HepG2 (cell line): ENCODE measurements around the gene ADAMTS12. TPM values are rescaled to one million over a fixed set of nuclear protein-coding genes. Genes with fewer than 3 reads are reported as not detected.

ENCODE experiments used
- ATAC-seq: fragments of 200-7000 bp; cut with Tn5 transposase; 3 replicates; pipeline ENCODE4 v1.9.1; 2020; ENCODE audit warnings: mild to moderate bottlenecking, moderate library complexity
- BruUV-seq: library from RNA; stranded (reverse); fragments of 400-500 nt; replicated peaks from 2 replicates; lab custom pipeline; 2021; lab: Mats Ljungman, UMichigan
- CTCF ChIA-PET: fragments of 300-600 bp; formaldehyde crosslinking; extraction: SDS; loops from one replicate; lab custom pipeline; 2021; ENCODE audit warnings: low total read pairs, inconsistent platforms, low intra/inter-chr PET ratio; lab: Yijun Ruan, JAX
- POLR2A ChIA-PET: fragments of 350-600 bp; sonication (Branson Sonifier 250); formaldehyde crosslinking; loops from one replicate; lab custom pipeline; 2020; ENCODE audit warnings: antibody characterized with exemption, inconsistent platforms; lab: Yijun Ruan, JAX
- DNase-seq: peaks from one replicate; pipeline ENCODE4 v3.0.0-alpha.2; 2015; ENCODE audit warnings: low spot score
- FAIRE-seq: peaks from 3 replicates; lab custom pipeline; 2011; peaks lifted over from hg19 to GRCh38; lab: Jason Lieb, UNC
- H2AFZ ChIP-seq: one replicate; pipeline ENCODE4 v1.6.1; 2011; ENCODE audit warnings: low read length, inconsistent platforms
- H3K27ac ChIP-seq: fragments of 300-600 bp; 3 replicates; pipeline ENCODE4 v1.8.0; 2011; ENCODE audit warnings: mixed run types, mild to moderate bottlenecking, mixed read lengths, low read length, inconsistent platforms; ENCODE audit not compliant: insufficient read depth; ENCODE audit errors: extremely low read length
- H3K27me3 ChIP-seq, 2 experiments: fragments of 200-600 bp in 1 of 2; 2 replicates in 1 of 2; 3 replicates in 1 of 2; pipeline versions ENCODE4 v1.6.0 to v1.8.0; 2011; ENCODE audit warnings: low read length in 2 of 2, mild to moderate bottlenecking in 2 of 2, moderate library complexity in 2 of 2, inconsistent platforms in 1 of 2; ENCODE audit not compliant: insufficient read depth in 2 of 2, control insufficient read depth in 1 of 2
- H3K36me3 ChIP-seq, 2 experiments: fragments of 200-600 bp in 1 of 2; replicated peaks in 1 of 2; 2 replicates in 1 of 2; 3 replicates in 1 of 2; pipeline versions ENCODE4 v1.5.1 to v1.8.0; 2011; ENCODE audit warnings: low read length in 2 of 2, inconsistent platforms in 1 of 2; ENCODE audit not compliant: insufficient read depth in 2 of 2, control insufficient read depth in 1 of 2
- H3K4me1 ChIP-seq: 2 replicates; pipeline ENCODE4 v1.5.1; 2012; ENCODE audit warnings: low read length, inconsistent platforms; ENCODE audit not compliant: insufficient read depth
- H3K4me2 ChIP-seq: 2 replicates; pipeline ENCODE4 v1.6.0; 2011; ENCODE audit warnings: low read depth, low read length, inconsistent platforms
- H3K4me3 ChIP-seq, 3 experiments: fragments of 200-600 bp in 1 of 3; sonication (generic), shearing (Covaris generic) in 1 of 3; replicated peaks in 1 of 3; 2 replicates each; pipeline ENCODE4 v1.5.1; 2011 to 2016; ENCODE audit warnings: low read length in 3 of 3, inconsistent platforms in 2 of 3, low read depth in 2 of 3, mild to moderate bottlenecking in 2 of 3, control low read depth in 1 of 3, mixed read lengths in 1 of 3; ENCODE audit not compliant: insufficient read depth in 1 of 3
- H3K79me2 ChIP-seq: one replicate; pipeline ENCODE4 v1.6.1; 2011; ENCODE audit warnings: low read length, inconsistent platforms; ENCODE audit not compliant: insufficient read depth
- H3K9ac ChIP-seq: 2 replicates; pipeline ENCODE4 v1.6.0; 2011; ENCODE audit warnings: mild to moderate bottlenecking, low read depth, low read length, inconsistent platforms; ENCODE audit not compliant: insufficient read depth
- H3K9me3 ChIP-seq: 2 replicates; pipeline ENCODE4 v1.5.1; 2012; ENCODE audit warnings: mild to moderate bottlenecking, low read length
- H4K20me1 ChIP-seq: 2 replicates; pipeline ENCODE4 v1.6.0; 2011; ENCODE audit warnings: inconsistent platforms, mild to moderate bottlenecking, low read length, moderate library complexity; ENCODE audit not compliant: insufficient read depth
- DR1 ChIP-seq: sonication (generic); formaldehyde crosslinking; IDR thresholded peaks from 2 replicates; pipeline ENCODE4 v1.8.0; 2021; ENCODE audit warnings: mild to moderate bottlenecking, missing genetic modification reagents, inconsistent platforms
- ETV6 ChIP-seq: sonication (generic); formaldehyde crosslinking; conservative IDR thresholded peaks from 2 replicates; pipeline ENCODE4 v1.4.0; 2020; ENCODE audit warnings: missing genetic modification reagents
- GTF3A ChIP-seq: sonication (generic); formaldehyde crosslinking; conservative IDR thresholded peaks from 2 replicates; pipeline ENCODE4 v1.4.0; 2020; ENCODE audit warnings: mild to moderate bottlenecking, missing genetic modification reagents
- KLF13 ChIP-seq: sonication (generic); formaldehyde crosslinking; IDR thresholded peaks from 2 replicates; pipeline ENCODE4 v1.4.0; 2020; ENCODE audit warnings: mild to moderate bottlenecking, missing genetic modification reagents
- TP53 ChIP-seq: sonication (generic); formaldehyde crosslinking; conservative IDR thresholded peaks from 2 replicates; pipeline ENCODE4 v1.4.0; 2020; ENCODE audit warnings: missing genetic modification reagents
- ZBTB38 ChIP-seq: sonication (generic); formaldehyde crosslinking; IDR thresholded peaks from 2 replicates; pipeline ENCODE4 v1.5.1; 2020; ENCODE audit warnings: mild to moderate bottlenecking, missing genetic modification reagents
- ZFP41 ChIP-seq: sonication (generic); formaldehyde crosslinking; IDR thresholded peaks from 2 replicates; pipeline ENCODE4 v1.4.0; 2020; ENCODE audit warnings: mild to moderate bottlenecking, missing genetic modification reagents, borderline replicate concordance
- ZMYM2 ChIP-seq: sonication (generic); formaldehyde crosslinking; IDR thresholded peaks from 2 replicates; pipeline ENCODE4 v1.8.0; 2022; ENCODE audit warnings: mild to moderate bottlenecking, missing genetic modification reagents
- ZNF274 ChIP-seq: sonication (generic); formaldehyde crosslinking; IDR thresholded peaks from 2 replicates; pipeline ENCODE4 v1.5.1; 2020; ENCODE audit warnings: mild to moderate bottlenecking, missing genetic modification reagents
- ZNF724P ChIP-seq: sonication (generic); formaldehyde crosslinking; IDR thresholded peaks from 2 replicates; pipeline ENCODE4 v1.8.0; 2022; ENCODE audit warnings: missing genetic modification reagents, borderline replicate concordance
- ZNF891 ChIP-seq: sonication (generic); formaldehyde crosslinking; IDR thresholded peaks from 2 replicates; pipeline ENCODE4 v1.5.0; 2020; ENCODE audit warnings: mild to moderate bottlenecking, missing genetic modification reagents
- WGBS: methylation state at CpG from one replicate; pipeline ENCODE4 v1.1.6; 2017; ENCODE audit warnings: low lambda C conversion rate; 5-methylcytosine and 5-hydroxymethylcytosine counted together
- in situ Hi-C: cut with HindIII; loops from 2 replicates; pipeline ENCODE4 v1.10.0; 2017; ENCODE audit warnings: low pct_unique_long_range_greater_than_20kb; ENCODE audit not compliant: extremely low pct_ligation_motif_present
- intact Hi-C: fragments of 100-400 bp; cut with micrococcal nuclease; formaldehyde crosslinking; loops from one replicate; pipeline ENCODE4 v1.10.0; 2022; ENCODE audit not compliant: unreplicated experiment
- polyA plus RNA-seq, 8 experiments: library from polyadenylated mRNA; depleted of rRNA in 3 of 8; stranded (reverse) in 7 of 8; unstranded in 1 of 8; fragments of >200 nt; fragmentation: Illumina TruSeq in 4 of 8; extraction: Trizol in 4 of 8; gene quantifications; 2 replicates each; pipeline versions ENCODE4 v1.2.1 to v1.2.3, GENCODE V29; 2011 to 2016; ENCODE audit warnings: low read depth in 4 of 8, missing spikeins in 1 of 8, mixed read lengths in 1 of 8; ENCODE audit not compliant: insufficient read depth in 1 of 8
- total RNA-seq, 5 experiments: library from RNA; depleted of rRNA; stranded (reverse); fragments of >200 nt; fragmentation: Illumina TruSeq; extraction: Trizol; gene quantifications; 2 replicates each; pipeline ENCODE4 v1.2.3, GENCODE V29; 2016; ENCODE audit warnings: low read depth in 1 of 5
- TF ChIP-seq, protein P1 (sequence below): sonication (generic); formaldehyde crosslinking; IDR thresholded peaks from 2 replicates; pipeline ENCODE4 v1.4.0; 2020; ENCODE audit warnings: missing genetic modification reagents
- TF ChIP-seq, protein P2 (sequence below): IDR thresholded peaks from 2 replicates; pipeline ENCODE4 v1.6.1; 2016; ENCODE audit warnings: mild to moderate bottlenecking, missing biosample characterization, missing genetic modification reagents

Gene ADAMTS12
- total and polyA plus RNA-seq, 2 of the 13 experiments (the other 11 are each of a cell fraction or from before 2014, with no cell fraction given), result 0.03 TPM; not detected in 1

DNA sequence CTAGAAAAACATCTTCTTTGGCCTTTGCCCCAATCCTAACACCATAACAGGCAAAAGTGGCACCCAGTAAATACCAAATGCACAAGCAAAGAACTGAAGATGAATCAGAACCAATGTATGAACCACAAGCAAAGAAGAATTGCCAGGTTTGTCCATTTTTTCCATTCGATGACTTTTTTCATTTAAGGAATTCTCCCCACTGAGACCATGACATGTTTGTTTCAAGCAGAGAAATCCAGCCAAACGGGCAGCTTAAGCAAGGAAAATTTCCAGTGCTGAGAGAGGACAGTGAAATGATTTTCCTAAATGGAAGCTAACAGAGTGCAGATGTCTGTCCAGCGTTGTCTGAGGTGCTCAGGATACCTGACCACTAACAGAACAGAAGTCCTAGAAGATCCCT lies 203.7 kb downstream of the ADAMTS12 start:
- TF ChIP-seq, protein P1, sequence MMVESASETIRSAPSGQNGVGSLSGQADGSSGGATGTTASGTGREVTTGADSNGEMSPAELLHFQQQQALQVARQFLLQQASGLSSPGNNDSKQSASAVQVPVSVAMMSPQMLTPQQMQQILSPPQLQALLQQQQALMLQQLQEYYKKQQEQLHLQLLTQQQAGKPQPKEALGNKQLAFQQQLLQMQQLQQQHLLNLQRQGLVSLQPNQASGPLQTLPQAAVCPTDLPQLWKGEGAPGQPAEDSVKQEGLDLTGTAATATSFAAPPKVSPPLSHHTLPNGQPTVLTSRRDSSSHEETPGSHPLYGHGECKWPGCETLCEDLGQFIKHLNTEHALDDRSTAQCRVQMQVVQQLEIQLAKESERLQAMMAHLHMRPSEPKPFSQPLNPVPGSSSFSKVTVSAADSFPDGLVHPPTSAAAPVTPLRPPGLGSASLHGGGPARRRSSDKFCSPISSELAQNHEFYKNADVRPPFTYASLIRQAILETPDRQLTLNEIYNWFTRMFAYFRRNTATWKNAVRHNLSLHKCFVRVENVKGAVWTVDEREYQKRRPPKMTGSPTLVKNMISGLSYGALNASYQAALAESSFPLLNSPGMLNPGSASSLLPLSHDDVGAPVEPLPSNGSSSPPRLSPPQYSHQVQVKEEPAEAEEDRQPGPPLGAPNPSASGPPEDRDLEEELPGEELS (CRISPR knock-in tag), result no peak
- TF ChIP-seq ZBTB38 (CRISPR knock-in tag), result no peak
- no peak overlapping the region for H3K27ac ChIP-seq
- H3K4me1 ChIP-seq, result no peaks in the 10 kb centered on the region
- no peaks in the 10 kb centered on the region for H3K79me2 ChIP-seq
- no peaks in the 10 kb centered on the region for H3K36me3 ChIP-seq
- no TSS peak for BruUV-seq
- DNase-seq (no peak), ATAC-seq (no peak), FAIRE-seq (no peak)
- 0 out of 5 replicates have a peak, but pooled peaks cover 0 to 4% of the 10 kb centered on the region in 2 experiments for H3K27me3 ChIP-seq
- intact Hi-C loops (no loop called here), in situ Hi-C loops (no loop called here)
- no peak overlapping the region for H3K4me2 ChIP-seq
- H3K9me3 ChIP-seq, result no peaks in the 10 kb centered on the region
- no peak overlapping the region for H3K9ac ChIP-seq
- H3K4me3 ChIP-seq, result no peak overlapping the region
- ChIA-PET POLR2A (no interaction called here), CTCF (no interaction called here)
- H4K20me1 ChIP-seq, result no peaks in the 10 kb centered on the region
- H2AFZ ChIP-seq, result no peak overlapping the region
- 2% methylated on average over 3 of the region's 3 CpGs for WGBS

- Histone ChIP-seq H3K4me3 (no peak overlapping the region), H3K9ac (no peak overlapping the region), H3K36me3 (no peaks in the 10 kb centered on the region), H4K20me1 (no peaks in the 10 kb centered on the region), H3K4me1 (no peaks in the 10 kb centered on the region), H3K27ac (no peak overlapping the region), H3K4me2 (no peak overlapping the region), H3K27me3 (0 out of 5 replicates have a peak, but pooled peaks cover 0 to 4% of the 10 kb centered on the region in 2 experiments), H3K9me3 (no peaks in the 10 kb centered on the region), H2AFZ (no peak overlapping the region), H3K79me2 (no peaks in the 10 kb centered on the region)
- intact Hi-C loops, result no loop called here
- POLR2A ChIA-PET, result no interaction called here
- TF ChIP-seq ZNF724P, result no peak
- no peak for TF ChIP-seq ZNF891 (CRISPR knock-in tag)
- TF ChIP-seq ZFP41 (CRISPR knock-in tag), result no peak
- TF ChIP-seq ZMYM2 (CRISPR knock-in tag), result no peak
- TF ChIP-seq ZNF274 (CRISPR knock-in tag), result no peak
- no peak for TF ChIP-seq ETV6 (CRISPR knock-in tag)
- no peak for TF ChIP-seq KLF13 (CRISPR knock-in tag)
- no peak for TF ChIP-seq TP53 (CRISPR knock-in tag)
- TF ChIP-seq, protein P2, sequence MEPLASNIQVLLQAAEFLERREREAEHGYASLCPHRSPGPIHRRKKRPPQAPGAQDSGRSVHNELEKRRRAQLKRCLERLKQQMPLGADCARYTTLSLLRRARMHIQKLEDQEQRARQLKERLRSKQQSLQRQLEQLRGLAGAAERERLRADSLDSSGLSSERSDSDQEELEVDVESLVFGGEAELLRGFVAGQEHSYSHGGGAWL, result no peak
- TF ChIP-seq DR1, result no peak
- TF ChIP-seq GTF3A, result no peak
- ATAC-seq (no peak), DNase-seq (no peak), FAIRE-seq (no peak)
- no TSS peak for BruUV-seq
- CTCF ChIA-PET, result no interaction called here
- 12% methylated on average over 11 of the region's 11 CpGs for WGBS
- in situ Hi-C loops, result no loop called here
Observed at GRCh38 chr5:33685873-33686755, 205.7 kb downstream of the ADAMTS12 start.
